HL-60 (cell line): ENCODE data around the gene KDM2B.

Source experiments
- CTCF ChIP-seq: IDR thresholded peaks from one replicate; pipeline ENCODE4 v1.5.1; 2011; ENCODE audit warnings: low read length, control low read depth, inconsistent platforms; ENCODE audit not compliant: insufficient read depth
- GABPA ChIP-seq: IDR thresholded peaks from 2 replicates; pipeline ENCODE4 v1.6.1; 2012; ENCODE audit warnings: low read depth
- POLR2AphosphoS5 ChIP-seq: IDR thresholded peaks from 2 replicates; pipeline ENCODE4 v1.6.1; 2012; ENCODE audit warnings: low read depth
- REST ChIP-seq: IDR thresholded peaks from 2 replicates; pipeline ENCODE4 v1.6.1; 2012; ENCODE audit warnings: low read depth; ENCODE audit not compliant: insufficient replicate concordance
- SPI1 ChIP-seq: IDR thresholded peaks from 2 replicates; pipeline ENCODE4 v1.6.1; 2012; ENCODE audit warnings: low read depth, mild to moderate bottlenecking, borderline replicate concordance

GRCh38 chr12:121442028-121442948 is 138.5 kb downstream of the KDM2B start:
- TF ChIP-seq CTCF (no peak), GABPA (no peak), POLR2AphosphoS5 (no peak), REST (no peak), SPI1 (no peak)
